Measurements from ENCODE around the gene VWA5B2.

VWA5B2 gene

DNA sequence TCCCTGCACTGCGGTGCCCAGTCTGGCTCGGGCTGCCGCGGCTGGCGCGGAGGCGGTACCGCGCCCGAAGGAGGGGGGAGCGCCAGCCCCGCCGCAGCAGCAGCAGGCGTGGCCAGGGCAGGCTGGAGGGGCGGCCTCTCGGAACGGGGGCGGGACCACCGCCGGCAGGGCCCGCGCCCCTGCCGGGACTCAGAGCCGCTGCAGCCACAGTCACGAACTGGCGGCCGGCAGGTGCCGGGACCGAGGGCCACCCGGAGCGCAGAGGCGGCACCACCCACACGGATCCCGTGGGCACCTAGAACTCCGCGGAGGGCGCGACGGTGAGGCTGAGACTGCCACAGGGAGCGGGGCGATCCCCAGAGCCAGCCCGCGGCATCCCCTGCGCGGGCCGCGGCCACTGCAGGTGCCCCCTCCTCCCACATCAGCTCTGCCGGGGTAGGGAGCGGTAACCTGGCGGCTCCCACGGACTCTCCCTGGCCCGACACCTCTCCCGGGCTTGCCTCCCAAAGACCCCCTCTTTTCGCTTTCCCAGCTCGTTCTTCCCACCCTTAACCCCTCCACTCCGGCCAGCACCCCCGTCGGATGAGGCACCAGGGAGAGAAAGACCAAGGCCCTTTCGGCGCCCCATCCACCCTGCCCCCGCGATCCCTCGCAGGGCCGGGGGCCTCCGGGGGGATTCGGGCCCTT, at the start of gene VWA5B2:
VWA5B2 (plus strand) TSS at position 192 of the 687 bp plus-strand sequence. CDS start 944 bp downstream, outside the sequence.
- peak within 1 kb of the TSS; percentile 1; the same call in 1 of the 2 replicates for H3K27ac ChIP-seq
- TF ChIP-seq ZFX (IDR thresholded peaks at IDR 0.05) = no peak
- TF ChIP-seq, protein P1, sequence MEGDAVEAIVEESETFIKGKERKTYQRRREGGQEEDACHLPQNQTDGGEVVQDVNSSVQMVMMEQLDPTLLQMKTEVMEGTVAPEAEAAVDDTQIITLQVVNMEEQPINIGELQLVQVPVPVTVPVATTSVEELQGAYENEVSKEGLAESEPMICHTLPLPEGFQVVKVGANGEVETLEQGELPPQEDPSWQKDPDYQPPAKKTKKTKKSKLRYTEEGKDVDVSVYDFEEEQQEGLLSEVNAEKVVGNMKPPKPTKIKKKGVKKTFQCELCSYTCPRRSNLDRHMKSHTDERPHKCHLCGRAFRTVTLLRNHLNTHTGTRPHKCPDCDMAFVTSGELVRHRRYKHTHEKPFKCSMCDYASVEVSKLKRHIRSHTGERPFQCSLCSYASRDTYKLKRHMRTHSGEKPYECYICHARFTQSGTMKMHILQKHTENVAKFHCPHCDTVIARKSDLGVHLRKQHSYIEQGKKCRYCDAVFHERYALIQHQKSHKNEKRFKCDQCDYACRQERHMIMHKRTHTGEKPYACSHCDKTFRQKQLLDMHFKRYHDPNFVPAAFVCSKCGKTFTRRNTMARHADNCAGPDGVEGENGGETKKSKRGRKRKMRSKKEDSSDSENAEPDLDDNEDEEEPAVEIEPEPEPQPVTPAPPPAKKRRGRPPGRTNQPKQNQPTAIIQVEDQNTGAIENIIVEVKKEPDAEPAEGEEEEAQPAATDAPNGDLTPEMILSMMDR (conservative IDR thresholded peaks at IDR 0.05) = no peak; the same call in 1 of the 2 replicates

DNA sequence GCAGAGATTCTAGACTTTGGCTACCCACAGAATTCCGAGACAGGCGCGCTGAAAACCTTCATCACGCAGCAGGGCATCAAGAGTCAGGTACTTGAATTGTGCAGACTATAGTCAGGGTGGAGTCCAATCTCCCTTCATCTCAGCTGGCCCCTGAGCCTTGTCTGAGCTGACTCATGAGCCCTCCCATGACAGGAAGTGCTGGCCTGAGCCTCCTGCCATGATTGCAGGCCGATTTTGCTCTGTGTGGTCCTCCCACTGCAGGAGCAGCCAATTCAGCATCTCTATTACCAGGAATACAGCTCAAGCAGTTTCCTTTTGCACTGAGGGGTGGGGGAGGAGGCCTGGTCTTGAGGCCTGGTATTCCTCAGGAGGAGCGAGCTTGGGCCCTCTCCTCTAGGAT, 49.2 kb upstream of the VWA5B2 start:
- H3K27ac ChIP-seq = no peak overlapping the region
- TF ChIP-seq, protein P1 (conservative IDR thresholded peaks at IDR 0.05) = no peak
- no peak for TF ChIP-seq ZFX (IDR thresholded peaks at IDR 0.05)

DNA sequence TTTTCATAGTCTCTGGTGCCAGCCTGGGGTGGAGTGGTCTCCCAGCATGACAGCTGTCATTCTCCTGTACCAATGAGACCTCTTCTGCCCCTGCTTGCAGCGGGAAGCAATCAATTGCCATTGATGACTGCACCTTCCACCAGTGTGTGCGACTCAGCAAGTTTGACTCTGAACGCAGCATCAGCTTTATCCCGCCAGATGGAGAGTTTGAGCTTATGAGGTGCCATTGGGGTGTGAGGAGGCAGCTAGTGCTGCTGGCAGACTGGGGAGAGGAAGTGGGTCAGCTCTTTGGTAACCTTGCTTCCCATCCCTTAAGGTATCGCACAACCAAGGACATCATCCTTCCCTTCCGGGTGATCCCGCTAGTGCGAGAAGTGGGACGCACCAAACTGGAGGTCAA, 47.8 kb upstream of the VWA5B2 start:
- TF ChIP-seq ZFX (IDR thresholded peaks at IDR 0.05) = no peak
- TF ChIP-seq, protein P1 (conservative IDR thresholded peaks at IDR 0.05) = no peak
- H3K27ac ChIP-seq = no peak overlapping the region

DNA sequence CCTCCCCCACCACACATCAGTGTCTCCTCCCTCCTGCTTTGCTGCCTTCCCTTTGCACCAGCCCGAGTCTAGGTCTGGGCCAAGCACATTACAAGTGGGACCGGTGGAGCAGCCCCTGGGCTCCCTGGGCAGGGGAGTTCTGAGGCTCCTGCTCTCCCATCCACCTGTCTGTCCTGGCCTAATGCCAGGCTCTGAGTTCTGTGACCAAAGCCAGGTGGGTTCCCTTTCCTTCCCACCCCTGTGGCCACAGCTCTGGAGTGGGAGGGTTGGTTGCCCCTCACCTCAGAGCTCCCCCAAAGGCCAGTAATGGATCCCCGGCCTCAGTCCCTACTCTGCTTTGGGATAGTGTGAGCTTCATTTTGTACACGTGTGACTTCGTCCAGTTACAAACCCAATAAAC, 45.7 kb upstream of the VWA5B2 start:
- TF ChIP-seq, protein P1 (conservative IDR thresholded peaks at IDR 0.05) = no peak
- no peak for TF ChIP-seq ZFX (IDR thresholded peaks at IDR 0.05)
- H3K27ac ChIP-seq = no peak overlapping the region

DNA sequence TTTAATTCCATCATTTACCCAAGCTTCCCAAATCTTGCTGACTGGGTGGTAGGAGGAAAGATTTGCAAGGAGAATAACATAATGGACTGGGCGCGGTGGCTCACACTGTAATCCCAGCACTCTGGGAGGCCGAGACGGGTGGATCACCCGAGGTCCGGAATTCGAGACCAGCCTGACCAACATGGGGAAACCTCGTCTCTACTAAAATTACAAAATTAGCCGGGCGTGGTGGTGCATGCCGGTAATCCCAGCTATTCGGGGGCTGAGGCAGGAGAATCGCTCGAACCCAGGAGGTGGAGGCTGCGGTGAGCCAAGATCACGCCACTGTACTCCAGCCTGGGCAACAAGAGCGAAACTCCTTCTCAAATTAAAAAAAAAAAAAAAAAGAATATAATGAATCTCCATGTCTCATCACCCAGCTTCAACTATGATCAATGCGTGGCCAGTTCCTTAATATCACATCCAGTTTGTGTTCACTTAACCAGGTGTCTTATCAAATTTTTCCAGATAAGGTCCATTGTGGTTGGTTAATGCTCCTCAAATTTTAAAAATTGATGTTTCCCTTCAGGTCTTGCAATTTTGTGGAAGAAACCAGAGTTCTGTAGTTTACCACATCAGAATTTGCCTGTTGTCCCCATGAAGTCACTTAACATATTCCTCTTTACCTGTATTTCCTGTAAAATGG, 44.7 kb upstream of the VWA5B2 start:
- H3K27ac ChIP-seq = peak overlapping the region; percentile 97; the same call in 1 of the 2 replicates
- TF ChIP-seq ZFX (IDR thresholded peaks at IDR 0.05) = no peak
- TF ChIP-seq, protein P1 (conservative IDR thresholded peaks at IDR 0.05) = no peak

DNA sequence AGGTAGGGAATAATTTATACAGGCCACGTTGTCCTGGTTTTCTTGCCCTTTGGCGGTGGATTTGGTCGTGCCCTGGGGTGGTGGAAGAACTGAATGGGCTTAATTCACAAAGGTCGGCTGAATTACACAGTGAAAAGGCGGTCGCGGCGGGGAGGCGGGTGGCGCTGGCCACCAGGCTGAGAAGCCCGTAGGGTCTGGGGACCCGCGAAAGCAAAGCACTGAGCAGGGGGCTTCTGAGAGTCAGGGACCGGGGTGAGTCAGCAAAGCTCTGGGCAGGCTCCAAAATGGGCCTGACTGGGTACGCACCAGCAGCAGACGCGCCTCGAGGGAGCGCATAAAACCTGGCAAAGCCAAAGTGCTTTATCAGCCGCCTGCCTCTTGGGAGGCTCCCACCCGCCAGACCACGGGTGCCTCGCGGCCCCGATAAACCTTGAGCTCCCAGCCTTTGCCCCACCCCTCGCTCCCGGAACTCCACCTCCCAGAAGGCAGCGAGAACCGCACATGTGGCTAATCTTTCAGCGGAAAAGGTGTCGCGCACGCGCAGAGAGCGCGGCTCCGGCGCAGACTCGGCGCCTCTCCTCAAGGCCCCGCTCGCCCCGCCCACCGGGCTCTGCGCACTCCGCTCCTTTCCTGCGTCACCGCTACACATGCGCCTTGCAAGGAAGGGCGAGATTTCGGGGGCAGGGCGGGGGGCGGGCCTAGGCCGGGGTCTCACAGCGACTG, 43.8 kb upstream of the VWA5B2 start:
- peak overlapping the region; percentile 97 for H3K27ac ChIP-seq
- TF ChIP-seq ZFX (IDR thresholded peaks at IDR 0.05) = no peak
- TF ChIP-seq, protein P1 (conservative IDR thresholded peaks at IDR 0.05) = no peak
